ENCODE data around the gene INSRR. TPM values are rescaled to one million over a fixed set of nuclear protein-coding genes. Genes with fewer than 3 reads are reported as not detected.

INSRR gene
- total RNA-seq, 1 experiment from 2014 or later: not detected

DNA sequence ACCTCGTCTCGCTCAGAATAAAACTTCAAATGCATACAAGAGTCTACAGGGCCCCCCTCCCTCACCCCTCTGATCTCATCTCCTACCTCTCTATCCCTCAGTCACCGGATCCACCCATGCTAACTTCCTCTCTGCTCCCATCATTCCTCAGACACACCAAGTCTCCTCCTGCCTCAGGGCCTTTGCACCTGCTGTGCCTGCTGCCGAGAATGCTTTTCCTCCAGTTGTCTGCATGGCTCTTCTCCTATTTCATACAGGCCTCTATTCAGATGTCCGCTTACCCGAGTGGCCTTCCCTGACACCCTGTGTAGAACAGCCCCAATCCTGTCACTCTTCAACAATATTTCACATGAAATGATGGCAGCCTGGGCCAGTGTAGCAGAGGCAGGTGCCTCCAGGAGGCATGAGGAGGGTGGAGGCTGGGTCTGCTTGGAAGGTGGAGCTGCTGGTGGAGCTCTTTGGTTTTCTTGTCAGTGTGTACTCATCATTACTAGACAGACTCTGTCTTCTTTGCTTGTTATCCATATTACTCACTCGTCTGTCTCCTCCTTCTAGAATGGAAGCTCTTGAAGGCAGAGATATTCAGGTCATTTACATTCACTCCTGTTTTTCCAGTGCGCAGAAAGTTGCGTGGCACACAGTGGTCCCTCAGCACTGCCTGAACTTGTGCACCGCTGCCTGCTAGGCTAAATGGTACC, 46.5 kb downstream of the INSRR start:
- Mint-ChIP-seq H3K27ac (ENCODE audit: low read depth, unreplicated experiment) (no peak overlapping the region), H3K4me1 (ENCODE audit: insufficient read depth, unreplicated experiment) (peaks cover 48% of the 10 kb centered on the region), H3K4me3 (ENCODE audit: unreplicated experiment) (no peak overlapping the region), H3K9me3 (ENCODE audit: unreplicated experiment) (no peaks in the 10 kb centered on the region), H3K36me3 (ENCODE audit: insufficient read depth, unreplicated experiment) (no peaks in the 10 kb centered on the region), H3K27me3 (ENCODE audit: insufficient read depth, unreplicated experiment) (no peaks in the 10 kb centered on the region)
- POLR2A ChIA-PET: interaction anchor here (1.1 kb wide), 1 partner anchor 10 kb away, joined by 3 read pairs; no protein-coding TSS in a partner anchor
- CTCF ChIA-PET: interaction anchor here (0.6 to 12.4 kb wide), 21 partner anchors 9 to 645 kb away, joined by 3 to 114 read pairs (median 5); partner anchors contain the start of genes NTRK1 and PEAR1
- no peak for DNase-seq (ENCODE audit: unreplicated experiment)
- TF ChIP-seq, protein P1, sequence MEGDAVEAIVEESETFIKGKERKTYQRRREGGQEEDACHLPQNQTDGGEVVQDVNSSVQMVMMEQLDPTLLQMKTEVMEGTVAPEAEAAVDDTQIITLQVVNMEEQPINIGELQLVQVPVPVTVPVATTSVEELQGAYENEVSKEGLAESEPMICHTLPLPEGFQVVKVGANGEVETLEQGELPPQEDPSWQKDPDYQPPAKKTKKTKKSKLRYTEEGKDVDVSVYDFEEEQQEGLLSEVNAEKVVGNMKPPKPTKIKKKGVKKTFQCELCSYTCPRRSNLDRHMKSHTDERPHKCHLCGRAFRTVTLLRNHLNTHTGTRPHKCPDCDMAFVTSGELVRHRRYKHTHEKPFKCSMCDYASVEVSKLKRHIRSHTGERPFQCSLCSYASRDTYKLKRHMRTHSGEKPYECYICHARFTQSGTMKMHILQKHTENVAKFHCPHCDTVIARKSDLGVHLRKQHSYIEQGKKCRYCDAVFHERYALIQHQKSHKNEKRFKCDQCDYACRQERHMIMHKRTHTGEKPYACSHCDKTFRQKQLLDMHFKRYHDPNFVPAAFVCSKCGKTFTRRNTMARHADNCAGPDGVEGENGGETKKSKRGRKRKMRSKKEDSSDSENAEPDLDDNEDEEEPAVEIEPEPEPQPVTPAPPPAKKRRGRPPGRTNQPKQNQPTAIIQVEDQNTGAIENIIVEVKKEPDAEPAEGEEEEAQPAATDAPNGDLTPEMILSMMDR (IDR thresholded peaks at IDR 0.05; ENCODE audit: unreplicated experiment): no peak
- BruUV-seq (replicated peaks): no TSS peak
- intact Hi-C loops (cut with micrococcal nuclease): no loop called here

DNA sequence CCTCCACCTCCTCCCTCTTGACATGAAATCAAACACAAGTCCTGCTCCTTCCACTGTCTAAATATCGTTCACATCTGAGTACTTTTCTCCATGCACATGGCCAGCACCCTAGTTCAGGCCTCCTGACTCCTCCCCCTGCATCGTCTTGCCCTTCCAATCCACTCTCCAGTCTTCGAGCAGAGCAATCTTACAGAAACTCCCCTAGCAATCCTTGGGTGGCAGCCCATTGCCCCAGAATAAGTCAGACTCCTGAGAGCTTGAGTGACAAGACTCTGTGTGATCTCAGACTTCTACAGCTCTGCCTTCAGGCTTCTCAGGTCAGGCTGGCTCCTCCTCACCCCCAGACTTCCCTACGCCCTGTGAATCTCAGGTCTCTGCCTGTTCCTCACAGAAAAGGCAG, 47.7 kb downstream of the INSRR start:
- no peak for DNase-seq (ENCODE audit: unreplicated experiment)
- Mint-ChIP-seq H3K27me3 (ENCODE audit: insufficient read depth, unreplicated experiment) (no peaks in the 10 kb centered on the region), H3K4me1 (ENCODE audit: insufficient read depth, unreplicated experiment) (peaks cover 41% of the 10 kb centered on the region), H3K9me3 (ENCODE audit: unreplicated experiment) (no peaks in the 10 kb centered on the region), H3K4me3 (ENCODE audit: unreplicated experiment) (no peak overlapping the region), H3K36me3 (ENCODE audit: insufficient read depth, unreplicated experiment) (no peaks in the 10 kb centered on the region), H3K27ac (ENCODE audit: low read depth, unreplicated experiment) (no peak overlapping the region)
- CTCF ChIA-PET: interaction anchor here (0.6 to 12.4 kb wide), 9 partner anchors 11 to 127 kb away, joined by 3 to 114 read pairs (median 5); partner anchors contain the start of genes NTRK1 and PEAR1
- POLR2A ChIA-PET: no interaction called here
- intact Hi-C loops (cut with micrococcal nuclease): no loop called here
- BruUV-seq (replicated peaks): no TSS peak
- TF ChIP-seq, protein P1 (IDR thresholded peaks at IDR 0.05; ENCODE audit: unreplicated experiment): no peak

- Mint-ChIP-seq H3K4me3 (ENCODE audit: unreplicated experiment) (no peak overlapping the region), H3K27me3 (ENCODE audit: insufficient read depth, unreplicated experiment) (no peaks in the 10 kb centered on the region), H3K4me1 (ENCODE audit: insufficient read depth, unreplicated experiment) (peaks cover 32% of the 10 kb centered on the region), H3K9me3 (ENCODE audit: unreplicated experiment) (no peaks in the 10 kb centered on the region), H3K36me3 (ENCODE audit: insufficient read depth, unreplicated experiment) (no peaks in the 10 kb centered on the region), H3K27ac (ENCODE audit: low read depth, unreplicated experiment) (no peak overlapping the region)
- ChIA-PET CTCF (interaction anchor here (0.6 to 12.4 kb wide), 11 partner anchors 10 to 297 kb away, joined by 3 to 114 read pairs (median 4); partner anchors contain the start of genes NTRK1 and PEAR1), POLR2A (interaction anchor here (0.9 kb wide), 1 partner anchor 9 kb away, joined by 3 read pairs; no protein-coding TSS in a partner anchor)
- TF ChIP-seq, protein P1 (IDR thresholded peaks at IDR 0.05; ENCODE audit: unreplicated experiment): no peak
- no peak for DNase-seq (ENCODE audit: unreplicated experiment)
- intact Hi-C loops (cut with micrococcal nuclease): no loop called here
- no TSS peak for BruUV-seq (replicated peaks)
These were observed 49.1 kb downstream of the INSRR start for GRCh38 chr1:156809711-156810366.

GRCh38 chr1:156809281-156809680, 49.6 kb downstream of the INSRR start:
- Mint-ChIP-seq H3K9me3 (ENCODE audit: unreplicated experiment) (no peaks in the 10 kb centered on the region), H3K4me1 (ENCODE audit: insufficient read depth, unreplicated experiment) (peaks cover 30% of the 10 kb centered on the region), H3K27me3 (ENCODE audit: insufficient read depth, unreplicated experiment) (no peaks in the 10 kb centered on the region), H3K4me3 (ENCODE audit: unreplicated experiment) (no peak overlapping the region), H3K27ac (ENCODE audit: low read depth, unreplicated experiment) (no peak overlapping the region), H3K36me3 (ENCODE audit: insufficient read depth, unreplicated experiment) (no peaks in the 10 kb centered on the region)
- no peak for DNase-seq (ENCODE audit: unreplicated experiment)
- ChIA-PET CTCF (interaction anchor here (0.6 to 12.4 kb wide), 7 partner anchors 14 to 297 kb away, joined by 3 to 114 read pairs (median 10); partner anchors contain the start of genes NTRK1 and PEAR1), POLR2A (interaction anchor here (0.6 kb wide), 1 partner anchor 19 kb away, joined by 3 read pairs; no protein-coding TSS in a partner anchor)
- TF ChIP-seq, protein P1 (IDR thresholded peaks at IDR 0.05; ENCODE audit: unreplicated experiment): no peak
- intact Hi-C loops (cut with micrococcal nuclease): no loop called here
- BruUV-seq (replicated peaks): no TSS peak
